ENCODE data around the gene RNF225.
"Not testable (repeated sequence)": the region's sequence is repeated elsewhere in the genome, so short reads cannot be mapped to it uniquely, and the experiment has no call there.

The RNF225 gene

DNA sequence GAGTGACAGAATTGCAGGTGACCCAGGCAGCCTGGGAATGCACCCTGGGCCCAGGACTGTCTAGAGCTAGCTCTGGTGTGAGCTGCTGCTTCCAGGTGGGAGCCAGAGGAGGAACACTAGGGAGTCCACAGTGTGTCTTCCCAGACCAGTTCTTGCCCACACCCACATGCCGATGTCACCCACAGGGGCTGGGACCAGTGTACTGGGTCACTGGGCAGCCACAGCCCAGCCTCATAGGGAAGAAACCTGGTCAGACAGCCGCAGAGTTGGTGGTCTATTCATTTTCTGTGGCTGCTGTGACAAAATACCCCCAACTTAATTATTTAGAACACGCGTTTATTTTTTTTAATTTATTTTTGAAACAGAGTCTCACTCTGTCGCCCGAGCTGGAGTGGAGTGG lies 3.1 kb downstream of the RNF225 start:
- H3K27me3 Mint-ChIP-seq (ENCODE audit: low read depth, poor library complexity): peaks cover 17% of the 10 kb centered on the region

DNA sequence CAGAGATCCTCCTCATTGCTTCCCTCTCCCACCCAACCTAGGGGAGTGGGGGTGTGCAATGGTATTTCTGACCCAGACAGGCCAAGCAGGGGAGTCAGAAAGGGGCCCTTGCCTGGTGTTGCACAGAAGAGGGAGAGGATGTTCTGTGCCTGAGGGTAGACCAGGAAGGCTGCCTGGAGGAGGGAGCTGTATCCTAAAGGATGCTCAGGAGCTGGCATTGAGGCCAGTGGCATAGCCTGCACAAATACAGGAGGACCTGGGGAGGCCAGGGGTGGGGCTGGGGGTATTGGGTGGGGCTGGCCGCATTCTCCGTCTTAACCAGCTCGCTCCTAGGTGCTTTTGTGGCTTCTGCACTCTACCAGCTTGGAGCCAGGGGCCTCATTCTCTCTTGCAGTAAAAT lies 4.4 kb downstream of the RNF225 start:
- Mint-ChIP-seq H3K27ac (no peak overlapping the region), H3K27me3 (ENCODE audit: low read depth, poor library complexity) (peaks cover 17% of the 10 kb centered on the region), H3K4me1 (peaks cover 22% of the 10 kb centered on the region), H3K9me3 (peaks cover 17% of the 10 kb centered on the region), H3K4me3 (peak overlapping the region; percentile 51), H3K36me3 (ENCODE audit: low read depth) (peaks cover 19% of the 10 kb centered on the region)
- TF ChIP-seq, protein P1, sequence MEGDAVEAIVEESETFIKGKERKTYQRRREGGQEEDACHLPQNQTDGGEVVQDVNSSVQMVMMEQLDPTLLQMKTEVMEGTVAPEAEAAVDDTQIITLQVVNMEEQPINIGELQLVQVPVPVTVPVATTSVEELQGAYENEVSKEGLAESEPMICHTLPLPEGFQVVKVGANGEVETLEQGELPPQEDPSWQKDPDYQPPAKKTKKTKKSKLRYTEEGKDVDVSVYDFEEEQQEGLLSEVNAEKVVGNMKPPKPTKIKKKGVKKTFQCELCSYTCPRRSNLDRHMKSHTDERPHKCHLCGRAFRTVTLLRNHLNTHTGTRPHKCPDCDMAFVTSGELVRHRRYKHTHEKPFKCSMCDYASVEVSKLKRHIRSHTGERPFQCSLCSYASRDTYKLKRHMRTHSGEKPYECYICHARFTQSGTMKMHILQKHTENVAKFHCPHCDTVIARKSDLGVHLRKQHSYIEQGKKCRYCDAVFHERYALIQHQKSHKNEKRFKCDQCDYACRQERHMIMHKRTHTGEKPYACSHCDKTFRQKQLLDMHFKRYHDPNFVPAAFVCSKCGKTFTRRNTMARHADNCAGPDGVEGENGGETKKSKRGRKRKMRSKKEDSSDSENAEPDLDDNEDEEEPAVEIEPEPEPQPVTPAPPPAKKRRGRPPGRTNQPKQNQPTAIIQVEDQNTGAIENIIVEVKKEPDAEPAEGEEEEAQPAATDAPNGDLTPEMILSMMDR (IDR thresholded peaks at IDR 0.05): no peak
- no peak for DNase-seq

More for the DNA sequence above, 3.1 kb downstream of the RNF225 start:
- no peak overlapping the region for H3K27ac Mint-ChIP-seq
- H3K4me1 Mint-ChIP-seq: peaks cover 22% of the 10 kb centered on the region
- peaks cover 10% of the 10 kb centered on the region for H3K9me3 Mint-ChIP-seq
- H3K4me3 Mint-ChIP-seq: no peak overlapping the region
- no peak for DNase-seq
- TF ChIP-seq, protein P1 (IDR thresholded peaks at IDR 0.05): no peak
- H3K36me3 Mint-ChIP-seq (ENCODE audit: low read depth): peaks cover 26% of the 10 kb centered on the region

DNA sequence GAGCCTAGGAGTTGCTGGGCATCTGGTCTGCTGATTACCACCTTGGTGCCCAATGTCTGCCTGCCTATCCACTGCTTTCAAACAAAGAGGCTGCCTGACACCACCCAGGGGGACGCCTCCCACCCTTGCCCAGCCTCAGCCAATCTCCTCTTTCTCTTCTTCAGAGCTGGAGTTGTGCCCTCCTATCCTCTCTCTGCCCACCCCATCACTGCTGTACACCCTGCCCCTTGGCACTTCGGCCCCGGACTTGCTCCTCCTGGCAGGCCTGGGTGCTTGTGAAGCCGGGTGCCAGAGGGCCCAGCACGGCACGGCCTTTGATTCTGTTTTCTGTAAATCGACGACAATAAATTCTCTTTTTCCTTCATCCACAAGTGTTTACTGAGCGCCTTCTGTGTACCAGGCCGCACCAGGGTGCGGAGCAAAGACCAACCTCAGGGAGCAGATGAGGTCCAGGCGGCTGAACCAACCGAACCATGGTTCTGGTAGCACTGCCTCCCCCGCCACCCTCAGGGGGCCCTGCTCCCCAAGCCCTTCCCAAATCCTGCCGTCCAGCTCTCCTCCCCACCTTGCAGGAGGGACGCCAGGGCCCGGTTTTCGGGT lies 5.0 kb downstream of the RNF225 start:
- H3K9me3 Mint-ChIP-seq: peaks cover 17% of the 10 kb centered on the region
- H3K27me3 Mint-ChIP-seq (ENCODE audit: low read depth, poor library complexity): peaks cover 17% of the 10 kb centered on the region
- DNase-seq: no peak
- peaks cover 18% of the 10 kb centered on the region for H3K36me3 Mint-ChIP-seq (ENCODE audit: low read depth)
- peak overlapping the region; percentile 96 for H3K4me3 Mint-ChIP-seq
- TF ChIP-seq, protein P1 (IDR thresholded peaks at IDR 0.05): no peak
- no peak overlapping the region for H3K27ac Mint-ChIP-seq
- H3K4me1 Mint-ChIP-seq: peaks cover 22% of the 10 kb centered on the region

DNA sequence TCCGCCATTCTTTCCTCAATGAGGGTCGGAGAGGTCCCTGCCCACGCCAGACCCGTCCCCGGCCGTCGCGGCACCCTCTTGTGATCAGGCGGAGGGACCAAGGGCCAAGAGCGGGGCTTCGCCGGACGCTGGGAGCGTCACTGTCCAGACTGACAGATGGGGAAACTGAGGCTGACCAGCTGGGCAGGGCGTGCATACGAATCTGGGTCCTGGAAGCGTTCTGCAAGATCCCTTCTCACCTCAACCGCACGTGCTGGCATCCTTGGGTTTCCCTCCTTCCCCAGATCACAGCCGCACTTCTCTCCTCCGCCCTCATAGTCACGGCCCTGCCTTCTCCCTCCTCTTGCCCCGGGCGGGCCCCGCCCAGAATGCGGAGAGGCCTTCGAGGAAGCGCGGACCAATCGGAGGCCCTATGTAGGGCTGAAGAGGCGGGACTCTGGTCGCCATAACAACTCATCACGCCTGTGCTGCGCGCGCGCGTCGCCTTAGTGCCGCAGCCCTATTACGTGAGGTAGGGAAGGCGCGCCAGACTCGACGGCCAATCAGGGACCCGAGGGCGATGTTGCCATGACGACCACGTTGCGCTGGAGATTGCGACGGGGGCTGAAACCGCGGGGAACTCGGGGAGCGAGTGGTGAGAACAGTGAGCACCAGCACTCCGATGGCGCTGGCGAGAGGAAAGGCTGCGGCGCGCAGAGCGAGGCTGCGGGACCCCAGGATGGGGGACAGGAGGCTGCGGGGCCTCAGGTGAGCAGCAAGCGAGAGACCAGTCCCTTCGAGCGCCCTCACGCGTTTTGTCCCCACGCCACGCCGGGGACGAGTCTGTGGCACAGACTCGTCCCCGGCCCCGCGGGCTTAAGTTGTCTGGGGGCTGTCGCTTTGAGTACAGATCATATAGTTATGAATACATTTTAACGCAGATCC lies 5.7 kb downstream of the RNF225 start:
- peaks cover 22% of the 10 kb centered on the region for H3K4me1 Mint-ChIP-seq
- peaks cover 12% of the 10 kb centered on the region for H3K27me3 Mint-ChIP-seq (ENCODE audit: low read depth, poor library complexity)
- peak overlapping the region; percentile 98 for H3K27ac Mint-ChIP-seq
- H3K4me3 Mint-ChIP-seq: peak overlapping the region; percentile 96
- peaks cover 19% of the 10 kb centered on the region for H3K9me3 Mint-ChIP-seq
- TF ChIP-seq, protein P1 (IDR thresholded peaks at IDR 0.05): no peak
- peak; percentile 99 for DNase-seq
- peaks cover 20% of the 10 kb centered on the region for H3K36me3 Mint-ChIP-seq (ENCODE audit: low read depth)

DNA sequence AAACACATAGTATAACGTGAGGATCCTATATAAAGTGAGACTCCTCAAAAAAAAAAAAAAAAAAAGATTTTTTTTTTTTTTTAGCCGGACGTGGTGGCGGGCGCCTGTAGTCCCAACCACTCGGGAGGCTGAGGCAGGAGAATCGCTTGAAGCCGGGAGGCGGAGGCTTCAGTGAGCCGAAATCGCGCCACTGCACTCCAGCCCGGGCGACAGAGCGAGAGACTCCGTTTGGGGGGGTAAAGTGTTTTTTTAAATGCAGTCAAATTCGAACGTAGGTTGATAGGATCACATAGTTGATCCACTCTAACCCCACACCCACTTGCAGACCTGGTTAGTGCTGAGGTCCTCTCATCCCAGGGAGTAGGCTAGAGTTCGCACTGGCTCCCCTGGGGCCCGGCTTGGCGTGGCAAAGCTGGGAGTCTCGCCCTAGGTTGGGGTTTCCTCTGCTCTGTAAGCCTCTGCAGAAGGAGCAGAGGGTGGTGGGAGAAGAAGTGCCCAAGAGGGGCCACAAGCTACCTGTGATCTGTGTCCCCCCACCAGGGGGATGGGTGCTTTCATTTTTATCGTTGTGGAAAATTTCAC lies 6.5 kb downstream of the RNF225 start:
- peaks cover 27% of the 10 kb centered on the region for H3K9me3 Mint-ChIP-seq
- peaks cover 28% of the 10 kb centered on the region for H3K36me3 Mint-ChIP-seq (ENCODE audit: low read depth)
- TF ChIP-seq, protein P1 (IDR thresholded peaks at IDR 0.05): no peak
- peak overlapping the region; percentile 96 for H3K4me3 Mint-ChIP-seq
- peaks cover 12% of the 10 kb centered on the region for H3K27me3 Mint-ChIP-seq (ENCODE audit: low read depth, poor library complexity)
- H3K4me1 Mint-ChIP-seq: peaks cover 29% of the 10 kb centered on the region
- no peak overlapping the region for H3K27ac Mint-ChIP-seq
- DNase-seq: no peak

DNA sequence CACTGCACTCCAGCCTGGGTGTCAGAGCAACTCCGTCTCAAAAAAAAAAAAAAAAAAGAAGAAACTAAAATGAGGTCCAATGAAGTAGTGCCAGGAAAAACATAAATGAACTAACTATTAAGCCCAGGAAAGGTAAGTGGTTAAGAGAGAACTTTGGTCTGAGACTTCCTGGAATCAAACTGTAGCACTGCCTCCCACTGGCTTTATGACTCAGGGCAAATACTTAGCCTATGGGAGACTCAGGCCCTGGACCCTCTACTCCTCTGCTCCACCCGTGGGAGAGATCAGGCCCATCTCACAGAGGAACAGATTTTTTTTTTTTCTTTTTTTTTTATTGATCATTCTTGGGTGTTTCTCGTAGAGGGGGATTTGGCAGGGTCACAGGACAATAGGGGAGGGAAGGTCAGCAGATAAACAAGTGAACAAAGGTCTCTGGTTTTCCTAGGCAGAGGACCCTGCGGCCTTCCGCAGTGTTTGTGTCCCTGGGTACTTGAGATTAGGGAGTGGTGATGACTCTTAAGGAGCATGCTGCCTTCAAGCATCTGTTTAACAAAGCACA lies 8.5 kb downstream of the RNF225 start:
- not testable (repeated sequence) for DNase-seq; H3K4me3 Mint-ChIP-seq; H3K27me3 Mint-ChIP-seq (ENCODE audit: low read depth, poor library complexity)
- Mint-ChIP-seq H3K4me1 (peaks cover 44% of the 10 kb centered on the region), H3K9me3 (peaks cover 32% of the 10 kb centered on the region), H3K36me3 (ENCODE audit: low read depth) (peaks cover 31% of the 10 kb centered on the region), H3K27ac (peak overlapping the region; percentile 36)

Measured in nephron progenitor cell (in vitro differentiated cells).